Measurements from ENCODE around the gene ITGB1BP1.

The ITGB1BP1 gene

DNA sequence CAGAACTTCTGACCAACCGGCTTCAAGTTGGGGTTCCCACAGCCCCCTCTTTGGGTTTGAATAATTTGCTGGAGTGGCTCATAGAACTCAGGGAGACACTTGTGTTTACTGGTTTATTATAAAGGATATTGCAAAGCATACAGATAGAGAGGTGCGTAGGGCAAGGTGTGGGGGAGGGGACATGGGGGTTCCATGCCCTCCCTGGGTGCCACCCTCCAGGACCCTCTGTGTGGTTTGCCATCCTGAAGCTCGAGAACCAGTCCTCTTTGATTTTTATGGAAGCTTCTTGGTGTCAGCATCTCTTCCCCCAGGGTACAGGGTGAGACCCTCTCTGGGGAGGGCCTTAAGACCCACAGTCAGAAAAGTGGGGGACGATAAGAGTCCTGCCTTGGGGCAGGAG lies 38.8 kb downstream of the ITGB1BP1 start:
- Histone ChIP-seq H3K4me1 (ENCODE audit: insufficient read depth, insufficient read length) (peaks cover 11% of the 10 kb centered on the region), H3K4me3 (ENCODE audit: insufficient read length, low read depth) (no peak overlapping the region), H3K9ac (ENCODE audit: insufficient read length, low read depth) (no peak overlapping the region), H3K27me3 (ENCODE audit: insufficient read depth, insufficient read length) (no peaks in the 10 kb centered on the region), H3K9me3 (ENCODE audit: insufficient read depth, low read length) (no peaks in the 10 kb centered on the region), H3K36me3 (ENCODE audit: insufficient read depth, insufficient read length, low read length) (peaks cover 25% of the 10 kb centered on the region)
- DNase-seq (ENCODE audit: low read depth, low spot score) = no peak
- TF ChIP-seq YY1 (IDR thresholded peaks at IDR 0.05; ENCODE audit: insufficient read depth, insufficient read length) (no peak), ZNF274 (IDR thresholded peaks at IDR 0.05; ENCODE audit: low read depth, low read length) (no peak), SUZ12 (IDR thresholded peaks at IDR 0.05; ENCODE audit: extremely low read depth, insufficient read depth, insufficient read length) (no peak)

DNA sequence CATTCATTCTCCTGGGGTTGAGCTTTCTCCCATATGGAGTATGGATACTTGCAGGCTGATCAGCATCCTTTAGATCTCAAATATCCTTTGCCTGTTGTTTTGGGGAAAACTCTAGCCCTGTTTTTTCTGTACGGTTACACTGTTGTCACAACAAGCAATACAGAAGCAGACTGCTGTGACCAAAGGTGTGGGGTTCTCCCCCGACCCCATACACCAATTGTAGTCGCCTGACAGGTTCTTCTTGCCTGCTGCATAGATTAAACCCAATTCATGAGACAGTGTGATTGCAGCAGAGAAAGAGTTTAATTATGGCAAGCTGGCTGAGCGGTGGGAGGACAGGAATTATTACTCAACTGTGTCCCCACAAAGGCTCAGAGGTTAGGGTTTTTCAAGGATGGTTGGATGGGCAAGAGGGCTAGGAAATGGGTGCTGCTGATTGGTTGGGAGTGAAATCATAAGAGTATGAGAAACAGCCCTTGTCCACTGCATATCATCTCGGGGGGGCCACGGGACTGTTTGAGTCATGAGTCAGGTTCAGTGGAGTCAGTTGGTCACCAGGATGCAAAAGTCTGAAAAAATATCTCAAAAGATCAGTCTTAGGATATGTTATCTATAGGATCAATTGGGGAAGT lies 40.6 kb downstream of the ITGB1BP1 start:
- peaks cover 22% of the 10 kb centered on the region for H3K36me3 ChIP-seq (ENCODE audit: insufficient read depth, insufficient read length, low read length)
- no peak for DNase-seq (ENCODE audit: low read depth, low spot score)

DNA sequence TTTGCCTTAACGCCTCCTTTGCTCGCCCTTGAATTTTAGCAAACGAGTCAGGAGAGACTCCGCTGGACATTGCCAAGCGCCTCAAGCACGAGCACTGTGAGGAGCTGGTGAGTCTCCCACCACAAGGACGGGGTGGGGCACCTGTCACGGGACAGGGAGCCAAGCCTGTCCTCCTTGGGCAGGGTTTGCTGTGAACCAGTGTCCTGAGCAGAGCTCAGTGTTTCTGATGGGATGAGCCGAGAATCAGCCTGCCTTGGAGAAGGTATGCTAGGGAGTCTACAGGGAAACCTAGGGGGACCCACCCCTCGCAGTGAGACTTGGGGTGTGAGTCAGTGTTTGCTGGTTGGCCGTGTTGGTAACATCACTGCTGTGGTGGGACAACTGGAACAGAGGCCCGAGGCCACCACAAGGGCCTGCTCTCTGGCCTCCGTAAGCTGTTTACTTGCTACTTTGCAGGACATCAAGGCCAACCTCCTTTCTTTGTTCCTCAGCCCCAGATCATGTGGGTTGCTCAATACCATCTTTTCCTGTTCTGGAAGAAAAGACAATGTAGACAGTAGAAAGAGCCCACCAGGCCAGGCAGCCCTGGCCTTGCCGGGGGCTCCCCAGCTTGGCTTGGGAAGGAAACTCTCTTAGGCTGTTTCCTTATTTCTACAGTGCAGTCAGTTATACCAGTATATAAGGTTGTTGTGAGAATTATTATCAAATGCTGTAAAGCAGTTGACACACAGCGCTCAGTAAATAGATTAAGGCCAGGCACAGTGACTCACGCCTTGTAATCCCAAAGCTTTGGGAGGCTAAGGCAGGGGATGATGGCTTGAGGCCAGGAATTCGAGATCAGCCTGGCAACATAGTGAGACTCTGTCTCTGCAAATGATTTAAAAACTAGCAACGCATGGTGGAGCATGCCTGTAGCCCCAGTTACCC lies 42.4 kb downstream of the ITGB1BP1 start:
- Histone ChIP-seq H3K27me3 (ENCODE audit: insufficient read depth, insufficient read length) (no peaks in the 10 kb centered on the region), H3K9me3 (ENCODE audit: insufficient read depth, low read length) (no peaks in the 10 kb centered on the region), H3K4me3 (ENCODE audit: insufficient read length, low read depth) (no peak overlapping the region), H3K4me1 (ENCODE audit: insufficient read depth, insufficient read length) (peaks cover 10% of the 10 kb centered on the region), H3K9ac (ENCODE audit: insufficient read length, low read depth) (no peak overlapping the region), H3K36me3 (ENCODE audit: insufficient read depth, insufficient read length, low read length) (peaks cover 22% of the 10 kb centered on the region)
- no peak for TF ChIP-seq SUZ12 (IDR thresholded peaks at IDR 0.05; ENCODE audit: extremely low read depth, insufficient read depth, insufficient read length)
- TF ChIP-seq ZNF274 (IDR thresholded peaks at IDR 0.05; ENCODE audit: low read depth, low read length) = no peak
- TF ChIP-seq YY1 (IDR thresholded peaks at IDR 0.05; ENCODE audit: insufficient read depth, insufficient read length) = no peak
- no peak for DNase-seq (ENCODE audit: low read depth, low spot score)

More for the DNA sequence above, 40.6 kb downstream of the ITGB1BP1 start:
- Histone ChIP-seq H3K9ac (ENCODE audit: insufficient read length, low read depth) (no peak overlapping the region), H3K4me3 (ENCODE audit: insufficient read length, low read depth) (no peak overlapping the region), H3K9me3 (ENCODE audit: insufficient read depth, low read length) (no peaks in the 10 kb centered on the region), H3K27me3 (ENCODE audit: insufficient read depth, insufficient read length) (no peaks in the 10 kb centered on the region), H3K4me1 (ENCODE audit: insufficient read depth, insufficient read length) (peaks cover 10% of the 10 kb centered on the region)
- TF ChIP-seq ZNF274 (IDR thresholded peaks at IDR 0.05; ENCODE audit: low read depth, low read length) = no peak

DNA sequence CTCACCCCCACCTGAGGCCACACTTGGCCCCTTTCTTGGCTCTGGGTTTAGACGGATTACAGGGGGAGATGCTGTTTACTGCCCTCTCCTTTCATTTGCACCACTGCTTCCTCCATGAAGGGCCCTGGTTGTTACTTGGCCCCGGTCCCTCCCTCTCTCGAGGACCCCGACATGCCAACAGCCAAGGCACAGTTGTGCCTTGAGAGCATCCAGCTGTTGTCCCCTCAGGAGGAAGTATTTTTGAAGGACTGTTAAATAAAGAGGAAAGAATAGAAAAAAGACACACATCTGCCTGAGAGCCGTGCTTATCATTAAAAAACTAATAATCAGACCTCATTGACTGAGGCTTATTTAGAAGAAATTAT lies 44.0 kb downstream of the ITGB1BP1 start:
- peaks cover 26% of the 10 kb centered on the region for H3K36me3 ChIP-seq (ENCODE audit: insufficient read depth, insufficient read length, low read length)
- no peak for DNase-seq (ENCODE audit: low read depth, low spot score)
- peaks cover 10% of the 10 kb centered on the region for H3K4me1 ChIP-seq (ENCODE audit: insufficient read depth, insufficient read length)
- TF ChIP-seq SUZ12 (IDR thresholded peaks at IDR 0.05; ENCODE audit: extremely low read depth, insufficient read depth, insufficient read length) (no peak), YY1 (IDR thresholded peaks at IDR 0.05; ENCODE audit: insufficient read depth, insufficient read length) (no peak), ZNF274 (IDR thresholded peaks at IDR 0.05; ENCODE audit: low read depth, low read length) (no peak)
- H3K4me3 ChIP-seq (ENCODE audit: insufficient read length, low read depth) = no peak overlapping the region
- no peaks in the 10 kb centered on the region for H3K27me3 ChIP-seq (ENCODE audit: insufficient read depth, insufficient read length)
- H3K9me3 ChIP-seq (ENCODE audit: insufficient read depth, low read length) = no peaks in the 10 kb centered on the region
- no peak overlapping the region for H3K9ac ChIP-seq (ENCODE audit: insufficient read length, low read depth)

DNA sequence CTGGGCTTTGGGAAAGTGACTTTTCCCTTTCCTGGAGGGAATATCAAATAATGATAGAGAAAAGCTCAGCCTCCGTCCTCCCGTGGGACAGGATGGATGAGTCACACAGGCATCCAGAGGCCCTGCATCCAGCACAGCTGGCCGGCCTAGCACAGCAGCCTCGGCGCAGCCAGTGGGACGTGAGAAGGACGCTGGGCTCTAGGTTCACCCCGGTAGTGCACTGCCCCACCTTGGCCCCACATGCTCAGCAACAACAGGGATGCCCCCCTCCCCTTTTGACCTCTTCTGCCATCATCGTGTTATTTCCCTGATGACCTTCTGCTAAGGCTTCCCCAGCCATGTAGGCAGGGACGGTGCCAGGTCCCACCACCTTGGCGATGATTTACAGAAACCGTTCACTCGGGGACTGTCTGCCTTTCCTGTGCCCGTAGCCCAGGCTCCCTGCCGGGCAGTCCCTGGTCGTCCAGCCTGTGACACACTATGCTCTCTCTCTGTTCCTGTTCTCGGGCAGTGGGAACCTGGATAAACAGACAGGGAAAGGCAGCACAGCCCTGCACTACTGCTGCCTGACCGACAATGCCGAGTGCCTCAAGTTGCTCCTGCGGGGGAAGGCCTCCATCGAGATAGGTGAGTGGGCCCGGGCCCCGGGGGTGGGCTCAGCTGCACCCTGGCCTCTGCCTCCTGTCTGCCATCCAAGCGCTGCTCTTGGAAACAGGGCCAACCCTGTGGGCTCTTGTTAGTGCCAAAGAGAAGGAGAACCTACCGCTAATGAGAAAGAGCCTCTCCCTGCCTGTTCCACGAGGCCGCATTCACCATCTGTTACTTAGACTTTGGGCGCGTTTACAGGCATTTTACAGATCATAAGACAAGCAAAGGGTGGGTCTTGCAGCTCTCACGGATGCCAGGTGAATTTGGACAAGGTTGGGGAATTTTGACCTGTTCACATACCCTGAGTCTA lies 44.6 kb downstream of the ITGB1BP1 start:
- H3K4me1 ChIP-seq (ENCODE audit: insufficient read depth, insufficient read length) = peaks cover 10% of the 10 kb centered on the region
- H3K4me3 ChIP-seq (ENCODE audit: insufficient read length, low read depth) = no peak overlapping the region
- H3K36me3 ChIP-seq (ENCODE audit: insufficient read depth, insufficient read length, low read length) = peaks cover 26% of the 10 kb centered on the region
- H3K9me3 ChIP-seq (ENCODE audit: insufficient read depth, low read length) = no peaks in the 10 kb centered on the region
- no peaks in the 10 kb centered on the region for H3K27me3 ChIP-seq (ENCODE audit: insufficient read depth, insufficient read length)
- DNase-seq (ENCODE audit: low read depth, low spot score) = no peak
- TF ChIP-seq SUZ12 (IDR thresholded peaks at IDR 0.05; ENCODE audit: extremely low read depth, insufficient read depth, insufficient read length) (no peak), ZNF274 (IDR thresholded peaks at IDR 0.05; ENCODE audit: low read depth, low read length) (no peak)
- no peak overlapping the region for H3K9ac ChIP-seq (ENCODE audit: insufficient read length, low read depth)

DNA sequence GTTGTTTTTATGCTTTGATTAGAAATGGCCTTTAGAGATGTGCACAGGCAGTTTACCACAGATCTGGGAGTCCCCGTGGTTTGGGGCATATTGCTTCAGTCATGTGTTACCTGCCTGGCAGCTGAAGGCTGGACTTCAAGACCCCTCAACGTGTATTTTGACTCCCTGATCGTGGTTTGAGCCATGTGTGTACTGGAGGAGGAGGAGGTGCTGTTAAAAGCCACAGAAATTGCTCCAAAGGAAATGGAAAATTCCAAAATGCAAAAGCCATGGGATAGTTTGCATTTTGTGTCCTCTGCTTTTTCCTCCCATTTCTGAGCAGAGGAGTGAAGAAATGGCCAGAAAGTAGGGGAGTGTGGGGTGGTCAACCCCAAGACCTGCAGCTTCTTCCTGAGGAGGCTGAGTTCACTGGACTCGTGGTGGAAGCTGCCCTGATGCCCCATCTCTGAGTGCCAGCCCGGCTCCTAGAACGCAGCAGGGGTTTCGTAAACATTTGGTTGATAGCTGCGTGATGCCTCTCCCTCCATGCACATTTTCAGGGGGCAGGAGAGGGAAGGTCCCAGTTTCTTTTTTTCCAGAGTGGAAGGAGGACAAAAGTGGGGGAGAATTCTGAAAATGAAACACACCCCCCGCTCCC lies 45.7 kb downstream of the ITGB1BP1 start:
- H3K27me3 ChIP-seq (ENCODE audit: insufficient read depth, insufficient read length) = no peaks in the 10 kb centered on the region
- no peak overlapping the region for H3K4me3 ChIP-seq (ENCODE audit: insufficient read length, low read depth)
- TF ChIP-seq YY1 (IDR thresholded peaks at IDR 0.05; ENCODE audit: insufficient read depth, insufficient read length) (no peak), ZNF274 (IDR thresholded peaks at IDR 0.05; ENCODE audit: low read depth, low read length) (no peak), SUZ12 (IDR thresholded peaks at IDR 0.05; ENCODE audit: extremely low read depth, insufficient read depth, insufficient read length) (no peak)
- H3K36me3 ChIP-seq (ENCODE audit: insufficient read depth, insufficient read length, low read length) = peaks cover 31% of the 10 kb centered on the region
- no peak overlapping the region for H3K9ac ChIP-seq (ENCODE audit: insufficient read length, low read depth)
- H3K9me3 ChIP-seq (ENCODE audit: insufficient read depth, low read length) = no peaks in the 10 kb centered on the region
- no peak for DNase-seq (ENCODE audit: low read depth, low spot score)
- peaks cover 10% of the 10 kb centered on the region for H3K4me1 ChIP-seq (ENCODE audit: insufficient read depth, insufficient read length)
